GM12874 (cell line): Measurements from ENCODE around the gene EEF1G.
A peak's percentile ranks its signal among the peaks of the same experiment; 100 is the strongest.

Source experiments
- TF ChIP-seq, protein P1 (sequence below): IDR thresholded peaks from 2 replicates; pipeline ENCODE4 v1.5.1; 2011; ENCODE audit warnings: low read depth, mild to moderate bottlenecking, control low read depth, low read length, moderate library complexity; ENCODE audit not compliant: insufficient read depth

The EEF1G gene

DNA sequence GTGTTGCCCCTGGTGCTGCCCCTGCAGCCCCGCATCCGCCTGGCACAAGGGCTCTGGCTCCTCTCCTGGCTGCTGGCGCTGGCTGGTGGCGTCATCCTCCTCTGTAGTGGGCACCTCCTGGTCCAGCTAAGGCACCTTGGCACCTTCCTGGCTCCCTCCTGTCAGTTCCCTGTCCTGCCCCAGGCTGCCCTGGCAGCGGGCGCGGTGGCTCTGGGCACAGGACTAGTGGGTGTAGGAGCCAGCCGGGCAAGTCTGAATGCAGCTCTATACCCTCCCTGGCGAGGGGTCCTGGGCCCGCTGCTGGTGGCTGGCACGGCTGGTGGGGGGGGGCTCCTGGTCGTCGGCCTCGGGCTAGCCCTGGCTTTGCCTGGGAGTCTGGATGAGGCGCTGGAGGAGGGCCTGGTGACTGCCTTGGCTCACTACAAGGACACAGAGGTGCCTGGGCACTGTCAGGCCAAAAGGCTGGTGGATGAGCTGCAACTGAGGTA is 39.6 kb upstream of the EEF1G start:
- TF ChIP-seq, protein P1, sequence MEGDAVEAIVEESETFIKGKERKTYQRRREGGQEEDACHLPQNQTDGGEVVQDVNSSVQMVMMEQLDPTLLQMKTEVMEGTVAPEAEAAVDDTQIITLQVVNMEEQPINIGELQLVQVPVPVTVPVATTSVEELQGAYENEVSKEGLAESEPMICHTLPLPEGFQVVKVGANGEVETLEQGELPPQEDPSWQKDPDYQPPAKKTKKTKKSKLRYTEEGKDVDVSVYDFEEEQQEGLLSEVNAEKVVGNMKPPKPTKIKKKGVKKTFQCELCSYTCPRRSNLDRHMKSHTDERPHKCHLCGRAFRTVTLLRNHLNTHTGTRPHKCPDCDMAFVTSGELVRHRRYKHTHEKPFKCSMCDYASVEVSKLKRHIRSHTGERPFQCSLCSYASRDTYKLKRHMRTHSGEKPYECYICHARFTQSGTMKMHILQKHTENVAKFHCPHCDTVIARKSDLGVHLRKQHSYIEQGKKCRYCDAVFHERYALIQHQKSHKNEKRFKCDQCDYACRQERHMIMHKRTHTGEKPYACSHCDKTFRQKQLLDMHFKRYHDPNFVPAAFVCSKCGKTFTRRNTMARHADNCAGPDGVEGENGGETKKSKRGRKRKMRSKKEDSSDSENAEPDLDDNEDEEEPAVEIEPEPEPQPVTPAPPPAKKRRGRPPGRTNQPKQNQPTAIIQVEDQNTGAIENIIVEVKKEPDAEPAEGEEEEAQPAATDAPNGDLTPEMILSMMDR: no peak

DNA sequence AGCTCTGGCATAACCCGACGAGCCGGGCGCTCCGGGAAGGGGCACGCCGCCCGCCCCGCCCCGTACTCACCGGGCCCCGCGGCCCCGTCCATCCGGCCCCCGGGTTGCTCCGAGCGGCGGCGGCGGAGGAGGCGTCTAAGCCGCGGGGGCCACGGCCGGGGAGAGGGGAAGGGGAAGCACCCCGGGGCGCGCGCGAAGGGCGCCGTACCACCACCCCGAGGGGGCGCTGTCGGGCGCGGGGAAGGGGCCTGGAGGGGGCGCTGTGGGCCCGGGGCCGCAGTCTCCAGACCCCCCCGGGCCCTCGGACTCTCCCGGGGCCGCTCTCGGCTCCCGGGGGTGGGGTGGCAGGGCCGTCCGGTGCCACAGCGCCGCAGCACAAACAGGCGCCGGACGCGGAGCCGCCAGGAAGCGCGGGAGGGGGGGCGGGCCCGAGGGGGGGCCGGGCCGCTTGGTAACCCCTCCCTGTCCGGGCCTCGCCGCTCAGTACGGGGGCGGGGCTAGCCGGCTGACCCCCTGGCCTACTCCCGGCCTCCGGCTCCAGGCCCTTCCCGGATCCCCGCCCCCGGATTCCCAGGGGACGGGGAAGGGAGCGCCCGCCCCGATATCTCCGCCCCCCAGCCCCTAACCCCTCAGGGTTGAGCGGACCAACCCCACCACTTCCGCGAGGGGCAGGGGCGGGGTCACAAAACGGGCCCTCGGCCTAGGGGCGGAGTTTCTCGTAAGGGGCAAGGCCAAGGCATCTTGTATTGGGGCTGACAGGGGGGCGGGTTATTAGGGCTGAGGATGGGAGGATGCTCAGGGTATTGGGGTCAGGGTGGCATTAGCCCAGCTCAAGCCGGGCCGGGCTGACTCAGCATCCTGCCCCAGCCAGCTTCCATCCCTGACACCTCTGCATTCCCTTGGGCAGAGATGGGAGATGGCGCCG is 38.9 kb upstream of the EEF1G start, which contains the start of the genes EML3 and ROM1:
EML3 (minus strand) TSS at position 410 of the 925 bp plus-strand sequence; CDS start at position 92, 318 bp downstream.
ROM1 (plus strand) TSS at position 892 of the 925 bp plus-strand sequence; CDS start at position 917, 25 bp downstream.
- TF ChIP-seq, protein P1: peak; percentile 99

DNA sequence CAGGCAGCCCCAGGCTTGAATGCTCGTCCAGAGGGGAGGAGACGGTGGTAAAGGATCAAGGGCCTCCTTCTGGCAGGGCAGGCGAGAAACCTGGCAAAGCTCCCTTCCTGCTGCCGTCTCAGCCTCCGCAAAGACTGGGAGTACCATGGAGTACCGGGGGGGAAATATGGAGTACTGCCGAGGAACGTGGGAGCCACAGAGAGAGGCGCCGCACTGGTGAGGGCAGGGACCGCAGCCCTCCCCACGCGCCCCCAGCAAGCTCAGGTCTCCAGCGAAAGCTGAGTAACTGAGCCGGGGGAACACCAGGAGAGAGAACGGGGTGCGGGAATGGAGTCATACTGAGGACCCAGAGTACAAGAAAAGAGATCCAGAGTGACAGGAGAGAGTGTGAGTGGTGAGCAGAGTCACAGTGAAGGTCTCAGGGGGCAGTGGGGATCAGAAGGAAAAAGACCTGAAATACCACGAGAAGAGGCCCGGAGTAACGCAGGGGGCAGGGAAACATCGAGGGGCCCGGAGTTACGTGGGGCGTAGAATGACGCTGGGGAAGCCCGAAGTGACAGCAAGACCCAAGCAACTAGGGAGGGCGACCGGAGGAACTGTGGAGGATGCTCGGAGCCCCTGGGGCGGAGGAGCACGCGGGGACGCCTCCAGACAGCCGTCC is 38.1 kb upstream of the EEF1G start:
- TF ChIP-seq, protein P1: no peak

DNA sequence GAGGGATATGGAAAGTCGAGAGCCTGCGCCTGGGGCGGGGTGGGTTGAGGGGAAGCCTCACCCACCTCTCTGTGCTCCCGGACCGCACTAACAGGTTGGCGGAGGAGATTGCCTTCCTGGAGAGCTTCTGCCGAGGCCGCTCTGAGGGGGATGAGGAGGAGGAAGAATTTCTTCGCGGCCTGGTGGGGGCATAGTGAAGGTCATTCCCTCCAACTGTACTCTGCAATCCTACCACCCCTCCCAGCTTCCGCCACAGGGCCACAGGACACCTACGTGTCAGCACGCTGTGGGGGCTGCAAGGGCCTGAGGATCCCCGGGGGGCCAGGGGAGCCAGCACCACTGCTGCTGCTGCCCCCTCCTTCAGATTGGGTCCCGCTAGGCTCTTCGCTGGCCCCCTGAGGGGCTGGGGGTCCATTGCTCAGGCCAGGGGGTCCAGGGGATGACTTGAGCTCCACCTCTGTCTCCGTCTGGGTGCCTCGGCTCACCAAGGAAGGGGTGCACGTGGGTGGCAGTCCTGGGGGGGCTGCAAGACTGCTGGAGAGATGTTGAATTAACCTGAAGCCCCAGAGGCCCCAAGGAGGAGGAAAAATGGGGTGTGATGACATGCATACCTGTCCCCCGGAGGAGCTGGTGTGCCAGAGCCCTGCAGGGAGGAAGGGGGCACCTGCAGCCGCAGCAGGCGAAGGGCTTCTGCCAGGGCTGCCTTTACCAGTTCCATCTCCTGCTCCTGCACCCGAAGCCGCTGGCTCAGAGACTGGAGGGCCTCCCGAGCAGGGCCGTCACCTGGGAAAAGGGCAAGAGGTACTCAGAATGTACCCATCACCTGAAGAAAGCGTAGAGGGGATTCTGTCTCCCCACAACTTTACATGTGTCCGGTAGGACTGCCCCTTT is 37.4 kb upstream of the EEF1G start:
- TF ChIP-seq, protein P1: no peak

DNA sequence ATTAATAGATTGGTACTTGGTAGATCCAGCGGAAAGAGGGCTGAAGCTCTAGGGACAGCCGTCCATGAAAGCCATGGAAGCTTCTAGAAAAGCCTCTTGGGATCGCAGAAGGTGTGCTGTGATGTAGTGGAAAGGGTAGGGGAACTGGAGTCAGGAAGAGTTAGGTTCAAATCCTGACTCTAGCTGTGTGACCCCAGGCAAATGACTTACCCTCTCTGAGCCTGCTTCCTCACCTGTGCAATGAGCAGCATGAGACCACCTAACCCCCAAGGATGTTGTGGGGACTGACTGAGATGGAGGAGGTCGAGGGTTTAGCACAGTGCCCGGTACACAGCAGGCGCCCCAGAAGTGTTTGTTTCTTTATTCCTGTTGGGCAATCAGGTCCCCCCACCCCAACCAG is 36.7 kb upstream of the EEF1G start:
- TF ChIP-seq, protein P1: no peak

DNA sequence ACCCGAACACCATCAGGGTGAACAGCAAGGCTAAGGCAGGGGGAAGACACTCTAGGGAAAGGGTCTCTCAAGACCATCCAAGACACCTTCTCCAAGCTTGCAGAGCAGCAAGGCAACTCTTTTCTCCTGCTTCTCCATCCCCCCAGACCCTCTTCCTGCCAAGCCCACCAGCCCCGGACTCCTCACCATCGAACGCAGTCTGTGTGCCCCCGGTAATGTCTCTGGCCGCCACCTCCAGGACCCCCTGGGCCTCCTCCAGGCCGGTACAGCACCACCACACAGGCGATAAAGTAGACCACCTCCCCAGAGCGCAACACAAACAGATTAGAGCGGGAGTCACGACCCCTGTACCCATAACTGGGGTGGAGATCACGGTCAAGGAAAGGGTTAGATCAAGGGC is 35.1 kb upstream of the EEF1G start:
- TF ChIP-seq, protein P1: no peak
